HepG2 (cell line): ENCODE results near the gene HK3. TPM values are rescaled to one million over a fixed set of nuclear protein-coding genes. Genes with fewer than 3 reads are reported as not detected.

Source experiments
- CBX2 ChIP-seq, 2 experiments: fragments of 200-600 bp in 1 of 2; sonication (generic); formaldehyde crosslinking in 1 of 2; IDR thresholded peaks; 2 replicates each; pipeline versions ENCODE4 v1.7.0 to v1.8.1; 2018 to 2022; ENCODE audit warnings: low read depth in 2 of 2, low read length in 1 of 2, mild to moderate bottlenecking in 1 of 2, missing genetic modification reagents in 1 of 2
- CREB1 ChIP-seq, 2 experiments: fragments of 450-650 bp in 1 of 2; IDR thresholded peaks; 2 replicates each; pipeline ENCODE4 v1.6.1; 2016 to 2017; ENCODE audit warnings: control low read depth in 1 of 2, mild to moderate bottlenecking in 1 of 2, missing compliant biosample characterization in 1 of 2, missing genetic modification characterization in 1 of 2
- FOXK1 ChIP-seq: sonication (generic); formaldehyde crosslinking; IDR thresholded peaks from 2 replicates; pipeline ENCODE4 v1.4.0; 2020; ENCODE audit warnings: low read depth, missing genetic modification reagents, borderline replicate concordance
- GZF1 ChIP-seq: sonication (generic); formaldehyde crosslinking; IDR thresholded peaks from 2 replicates; pipeline ENCODE4 v1.5.1; 2020; ENCODE audit warnings: mild to moderate bottlenecking, missing genetic modification reagents
- HMG20A ChIP-seq: IDR thresholded peaks from 2 replicates; pipeline ENCODE4 v1.6.1; 2016; ENCODE audit warnings: borderline replicate concordance
- KAT2B ChIP-seq: fragments of 150-350 bp; IDR thresholded peaks from 2 replicates; pipeline ENCODE4 v1.6.1; 2014; ENCODE audit warnings: low read depth, low read length, borderline replicate concordance
- NKX3-1 ChIP-seq: sonication (generic); formaldehyde crosslinking; IDR thresholded peaks from 2 replicates; pipeline ENCODE4 v1.5.0; 2020; ENCODE audit warnings: missing genetic modification reagents
- NRL ChIP-seq: sonication (generic); formaldehyde crosslinking; IDR thresholded peaks from 2 replicates; pipeline ENCODE4 v1.5.0; 2020; ENCODE audit warnings: missing genetic modification reagents, mild to moderate bottlenecking, moderate library complexity, borderline replicate concordance
- PCBP1 ChIP-seq: fragments of 200-400 bp; formaldehyde crosslinking; IDR thresholded peaks from 2 replicates; pipeline ENCODE4 v1.6.1; 2017; ENCODE audit warnings: mild to moderate bottlenecking, low read depth, low read length, borderline replicate concordance
- PLRG1 ChIP-seq: fragments of 450-650 bp; conservative IDR thresholded peaks from 2 replicates; pipeline ENCODE4 v1.6.1; 2016
- SCMH1 ChIP-seq: sonication (generic); formaldehyde crosslinking; IDR thresholded peaks from 2 replicates; pipeline ENCODE4 v1.9.0; 2021; ENCODE audit warnings: missing genetic modification reagents, mild to moderate bottlenecking, borderline replicate concordance
- SMAD3 ChIP-seq: sonication (generic); formaldehyde crosslinking; IDR thresholded peaks from 2 replicates; pipeline ENCODE4 v1.4.0; 2020; ENCODE audit warnings: missing genetic modification reagents
- STAT5B ChIP-seq: sonication (generic); formaldehyde crosslinking; IDR thresholded peaks from 2 replicates; pipeline ENCODE4 v1.4.0; 2020; ENCODE audit warnings: missing genetic modification reagents
- TEAD3 ChIP-seq: optimal IDR thresholded peaks from 2 replicates; pipeline ENCODE3; 2016; ENCODE audit warnings: borderline replicate concordance
- U2AF1 ChIP-seq: fragments of 200-400 bp; formaldehyde crosslinking; optimal IDR thresholded peaks from 2 replicates; pipeline ENCODE3; 2017; ENCODE audit warnings: mild to moderate bottlenecking, low read depth, low read length
- YEATS2 ChIP-seq: sonication (generic); formaldehyde crosslinking; IDR thresholded peaks from 2 replicates; pipeline ENCODE4 v1.4.0; 2020; ENCODE audit warnings: missing genetic modification reagents, borderline replicate concordance
- ZNF274 ChIP-seq: sonication (generic); formaldehyde crosslinking; IDR thresholded peaks from 2 replicates; pipeline ENCODE4 v1.5.1; 2020; ENCODE audit warnings: mild to moderate bottlenecking, missing genetic modification reagents
- ZNF496 ChIP-seq: sonication (generic); formaldehyde crosslinking; IDR thresholded peaks from 2 replicates; pipeline ENCODE4 v1.8.1; 2023; ENCODE audit warnings: mild to moderate bottlenecking, moderate library complexity, missing genetic modification reagents; ENCODE audit not compliant: insufficient replicate concordance
- ZNF678 ChIP-seq: sonication (generic); formaldehyde crosslinking; IDR thresholded peaks from 2 replicates; pipeline ENCODE4 v1.4.0; 2020; ENCODE audit warnings: mild to moderate bottlenecking, missing genetic modification reagents
- polyA plus RNA-seq, 8 experiments: library from polyadenylated mRNA; depleted of rRNA in 3 of 8; stranded (reverse) in 7 of 8; unstranded in 1 of 8; fragments of >200 nt; fragmentation: Illumina TruSeq in 4 of 8; extraction: Trizol in 4 of 8; gene quantifications; 2 replicates each; pipeline versions ENCODE4 v1.2.1 to v1.2.3, GENCODE V29; 2011 to 2016; ENCODE audit warnings: low read depth in 4 of 8, missing spikeins in 1 of 8, mixed read lengths in 1 of 8; ENCODE audit not compliant: insufficient read depth in 1 of 8
- total RNA-seq, 5 experiments: library from RNA; depleted of rRNA; stranded (reverse); fragments of >200 nt; fragmentation: Illumina TruSeq; extraction: Trizol; gene quantifications; 2 replicates each; pipeline ENCODE4 v1.2.3, GENCODE V29; 2016; ENCODE audit warnings: low read depth in 1 of 5
- TF ChIP-seq, protein P1 (sequence below): sonication (generic); formaldehyde crosslinking; IDR thresholded peaks from 2 replicates; pipeline ENCODE4 v1.4.0; 2020; ENCODE audit warnings: missing genetic modification reagents, mild to moderate bottlenecking, borderline replicate concordance
- TF ChIP-seq, protein P2 (sequence below): sonication (generic); formaldehyde crosslinking; IDR thresholded peaks from 2 replicates; pipeline ENCODE4 v1.4.0; 2020; ENCODE audit warnings: mild to moderate bottlenecking, missing genetic modification reagents
- TF ChIP-seq, protein P3 (sequence below): IDR thresholded peaks from 2 replicates; pipeline ENCODE4 v1.6.1; 2016; ENCODE audit warnings: mild to moderate bottlenecking, missing biosample characterization, missing genetic modification reagents
- TF ChIP-seq, protein P4 (sequence below), 2 experiments: sonication (generic) in 1 of 2; formaldehyde crosslinking in 1 of 2; IDR thresholded peaks; 2 replicates each; pipeline versions ENCODE4 v1.5.1 to v1.6.1; 2011 to 2020; ENCODE audit warnings: borderline replicate concordance in 1 of 2, low read depth in 1 of 2, low read length in 1 of 2, mild to moderate bottlenecking in 1 of 2, missing genetic modification reagents in 1 of 2, moderate library complexity in 1 of 2

Gene HK3
- total and polyA plus RNA-seq, 2 of the 13 experiments (the other 11 are each of a cell fraction or from before 2014, with no cell fraction given) = not detected

DNA sequence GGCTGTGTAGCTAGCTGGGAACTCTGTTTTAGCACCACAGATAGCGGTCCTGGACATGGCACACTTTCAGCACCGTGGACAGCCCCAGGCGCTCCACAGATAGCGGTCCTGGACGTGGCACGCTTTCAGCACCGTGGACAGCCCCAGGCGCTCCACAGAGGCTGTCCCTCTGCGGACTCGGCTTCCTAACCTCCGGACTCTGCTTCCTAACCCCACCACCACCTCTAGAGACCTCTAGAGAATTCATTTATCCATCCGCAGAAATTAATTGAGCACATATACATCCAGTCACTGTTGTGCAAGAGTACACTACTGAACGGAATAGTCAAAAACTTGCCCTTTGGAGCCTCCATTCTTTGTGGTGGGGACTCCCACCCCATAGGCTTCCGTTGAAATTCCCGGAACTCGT, 61.4 kb downstream of the HK3 start (continued):
- TF ChIP-seq TEAD3 (CRISPR knock-in tag) (peak; percentile 97), ZNF496 (peak; percentile 94), NKX3-1 (CRISPR knock-in tag) (peak; percentile 100), U2AF1 (no peak), CREB1 (IDR thresholded peaks at IDR 0.05) (no peak), CREB1 (CRISPR knock-in tag; IDR thresholded peaks at IDR 0.05) (no peak), PCBP1 (no peak), ZNF678 (peak; percentile 100), YEATS2 (peak; percentile 98), GZF1 (peak; percentile 98), HMG20A (peak; percentile 96), CBX2 (IDR thresholded peaks at IDR 0.05; ENCODE audit: low read depth, low read length) (no peak), CBX2 (CRISPR knock-in tag; IDR thresholded peaks at IDR 0.05; ENCODE audit: low read depth) (peak; percentile 99), FOXK1 (CRISPR knock-in tag) (peak; percentile 99; the same call in 1 of the 2 replicates), NRL (CRISPR knock-in tag) (peak; percentile 100), SMAD3 (CRISPR knock-in tag) (peak; percentile 100), PLRG1 (no peak), SCMH1 (peak; percentile 96), ZNF274 (CRISPR knock-in tag) (peak; percentile 100), KAT2B (no peak), STAT5B (peak; percentile 100)
- TF ChIP-seq, protein P1, sequence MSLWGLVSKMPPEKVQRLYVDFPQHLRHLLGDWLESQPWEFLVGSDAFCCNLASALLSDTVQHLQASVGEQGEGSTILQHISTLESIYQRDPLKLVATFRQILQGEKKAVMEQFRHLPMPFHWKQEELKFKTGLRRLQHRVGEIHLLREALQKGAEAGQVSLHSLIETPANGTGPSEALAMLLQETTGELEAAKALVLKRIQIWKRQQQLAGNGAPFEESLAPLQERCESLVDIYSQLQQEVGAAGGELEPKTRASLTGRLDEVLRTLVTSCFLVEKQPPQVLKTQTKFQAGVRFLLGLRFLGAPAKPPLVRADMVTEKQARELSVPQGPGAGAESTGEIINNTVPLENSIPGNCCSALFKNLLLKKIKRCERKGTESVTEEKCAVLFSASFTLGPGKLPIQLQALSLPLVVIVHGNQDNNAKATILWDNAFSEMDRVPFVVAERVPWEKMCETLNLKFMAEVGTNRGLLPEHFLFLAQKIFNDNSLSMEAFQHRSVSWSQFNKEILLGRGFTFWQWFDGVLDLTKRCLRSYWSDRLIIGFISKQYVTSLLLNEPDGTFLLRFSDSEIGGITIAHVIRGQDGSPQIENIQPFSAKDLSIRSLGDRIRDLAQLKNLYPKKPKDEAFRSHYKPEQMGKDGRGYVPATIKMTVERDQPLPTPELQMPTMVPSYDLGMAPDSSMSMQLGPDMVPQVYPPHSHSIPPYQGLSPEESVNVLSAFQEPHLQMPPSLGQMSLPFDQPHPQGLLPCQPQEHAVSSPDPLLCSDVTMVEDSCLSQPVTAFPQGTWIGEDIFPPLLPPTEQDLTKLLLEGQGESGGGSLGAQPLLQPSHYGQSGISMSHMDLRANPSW (CRISPR knock-in tag) = peak; percentile 99
- TF ChIP-seq, protein P2, sequence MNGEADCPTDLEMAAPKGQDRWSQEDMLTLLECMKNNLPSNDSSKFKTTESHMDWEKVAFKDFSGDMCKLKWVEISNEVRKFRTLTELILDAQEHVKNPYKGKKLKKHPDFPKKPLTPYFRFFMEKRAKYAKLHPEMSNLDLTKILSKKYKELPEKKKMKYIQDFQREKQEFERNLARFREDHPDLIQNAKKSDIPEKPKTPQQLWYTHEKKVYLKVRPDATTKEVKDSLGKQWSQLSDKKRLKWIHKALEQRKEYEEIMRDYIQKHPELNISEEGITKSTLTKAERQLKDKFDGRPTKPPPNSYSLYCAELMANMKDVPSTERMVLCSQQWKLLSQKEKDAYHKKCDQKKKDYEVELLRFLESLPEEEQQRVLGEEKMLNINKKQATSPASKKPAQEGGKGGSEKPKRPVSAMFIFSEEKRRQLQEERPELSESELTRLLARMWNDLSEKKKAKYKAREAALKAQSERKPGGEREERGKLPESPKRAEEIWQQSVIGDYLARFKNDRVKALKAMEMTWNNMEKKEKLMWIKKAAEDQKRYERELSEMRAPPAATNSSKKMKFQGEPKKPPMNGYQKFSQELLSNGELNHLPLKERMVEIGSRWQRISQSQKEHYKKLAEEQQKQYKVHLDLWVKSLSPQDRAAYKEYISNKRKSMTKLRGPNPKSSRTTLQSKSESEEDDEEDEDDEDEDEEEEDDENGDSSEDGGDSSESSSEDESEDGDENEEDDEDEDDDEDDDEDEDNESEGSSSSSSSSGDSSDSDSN (CRISPR knock-in tag) = peak; percentile 79
- TF ChIP-seq, protein P3, sequence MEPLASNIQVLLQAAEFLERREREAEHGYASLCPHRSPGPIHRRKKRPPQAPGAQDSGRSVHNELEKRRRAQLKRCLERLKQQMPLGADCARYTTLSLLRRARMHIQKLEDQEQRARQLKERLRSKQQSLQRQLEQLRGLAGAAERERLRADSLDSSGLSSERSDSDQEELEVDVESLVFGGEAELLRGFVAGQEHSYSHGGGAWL (CRISPR knock-in tag) = peak; percentile 100
- TF ChIP-seq, protein P4, sequence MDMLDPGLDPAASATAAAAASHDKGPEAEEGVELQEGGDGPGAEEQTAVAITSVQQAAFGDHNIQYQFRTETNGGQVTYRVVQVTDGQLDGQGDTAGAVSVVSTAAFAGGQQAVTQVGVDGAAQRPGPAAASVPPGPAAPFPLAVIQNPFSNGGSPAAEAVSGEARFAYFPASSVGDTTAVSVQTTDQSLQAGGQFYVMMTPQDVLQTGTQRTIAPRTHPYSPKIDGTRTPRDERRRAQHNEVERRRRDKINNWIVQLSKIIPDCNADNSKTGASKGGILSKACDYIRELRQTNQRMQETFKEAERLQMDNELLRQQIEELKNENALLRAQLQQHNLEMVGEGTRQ (IDR thresholded peaks at IDR 0.05; ENCODE audit: low read depth, low read length) = no peak
- TF ChIP-seq, protein P4 (CRISPR knock-in tag; IDR thresholded peaks at IDR 0.05; ENCODE audit: borderline replicate concordance) = peak; percentile 69; the same call in 1 of the 2 replicates
